ENCODE results near the gene C14orf132.

C14orf132 gene

GRCh38 chr14:96056509-96057422 lies 17.6 kb downstream of the C14orf132 start:
- H3K27ac ChIP-seq: no peak overlapping the region
- peak; percentile 78 for TF ChIP-seq CTCF (conservative IDR thresholded peaks at IDR 0.05)

GRCh38 chr14:96057738-96058137 lies 18.6 kb downstream of the C14orf132 start:
- no peak overlapping the region for H3K27ac ChIP-seq
- no peak for TF ChIP-seq CTCF (conservative IDR thresholded peaks at IDR 0.05)

- H3K27ac ChIP-seq: no peak overlapping the region
Observed at GRCh38 chr14:96058576-96059200, 19.5 kb downstream of the C14orf132 start.

DNA sequence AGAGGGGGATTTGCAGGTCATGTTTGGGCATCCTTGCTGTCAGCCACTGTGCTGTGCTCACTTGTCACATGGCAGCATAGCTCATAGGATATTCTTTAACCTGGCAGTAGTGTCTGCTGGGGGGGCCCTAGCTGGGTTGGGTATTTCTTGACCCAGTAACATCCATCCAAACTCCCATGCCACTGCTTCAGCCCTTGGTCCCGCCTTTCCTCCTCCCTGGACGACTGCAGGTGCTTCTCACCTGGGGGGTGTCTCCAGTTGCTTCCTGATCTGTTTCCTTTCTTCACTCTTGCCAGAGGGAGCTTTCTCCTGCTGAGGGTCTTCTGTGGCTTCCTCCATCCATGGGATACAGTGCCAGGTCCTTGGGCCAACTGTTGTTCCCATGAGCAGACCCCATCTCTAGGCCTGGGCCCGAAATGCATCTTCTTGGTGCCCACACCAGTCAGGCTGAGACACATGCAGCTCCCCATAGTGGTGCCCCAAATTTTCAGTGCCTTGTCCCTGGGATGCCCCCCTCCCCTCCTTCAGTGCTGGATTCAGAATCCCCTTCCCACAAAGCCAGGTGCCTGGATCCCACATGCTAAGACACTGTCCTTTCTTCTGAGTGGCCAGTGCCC lies 20.5 kb downstream of the C14orf132 start:
- no peak for TF ChIP-seq CTCF (conservative IDR thresholded peaks at IDR 0.05)
- H3K27ac ChIP-seq: no peak overlapping the region

More at GRCh38 chr14:96058576-96059200, 19.5 kb downstream of the C14orf132 start:
- TF ChIP-seq CTCF (conservative IDR thresholded peaks at IDR 0.05): no peak

DNA sequence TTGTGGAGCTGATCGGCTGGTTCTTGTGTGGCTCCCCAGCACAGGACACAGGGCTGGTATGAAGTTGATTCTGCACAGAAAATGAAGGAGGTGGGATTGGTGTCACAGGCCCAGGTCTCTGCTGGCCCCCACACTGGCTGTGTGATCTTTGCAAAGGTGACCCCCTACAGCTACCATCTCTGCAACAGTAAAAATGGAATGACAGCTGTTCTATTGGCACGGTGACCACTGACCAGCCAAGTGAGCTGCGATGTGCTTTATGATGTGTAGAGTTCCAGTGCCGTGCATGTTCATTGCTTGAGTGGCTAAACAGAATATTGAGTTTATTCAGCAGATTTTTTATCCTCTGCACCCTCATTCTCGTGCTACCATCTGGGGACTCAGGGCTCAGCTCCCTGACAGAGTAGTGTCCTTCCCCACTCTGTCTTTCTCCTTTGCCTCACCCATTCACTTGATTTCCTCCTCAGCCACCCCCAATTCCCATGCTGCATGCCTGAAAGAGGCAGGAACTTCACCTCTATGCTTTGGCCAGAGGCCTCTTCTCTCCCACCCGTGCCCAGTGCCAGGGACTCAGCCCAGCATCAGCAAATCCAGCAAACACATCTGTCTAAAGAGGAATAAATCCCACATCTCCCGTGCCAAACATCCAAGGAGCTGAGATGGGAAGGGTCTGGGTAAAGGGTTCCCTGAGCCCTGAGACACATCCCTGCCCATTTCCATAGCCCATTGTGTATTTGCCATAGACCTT lies 21.2 kb downstream of the C14orf132 start:
- no peak for TF ChIP-seq CTCF (conservative IDR thresholded peaks at IDR 0.05)
- H3K27ac ChIP-seq: no peak overlapping the region

- TF ChIP-seq CTCF (conservative IDR thresholded peaks at IDR 0.05): no peak
- H3K27ac ChIP-seq: no peak overlapping the region
Observed at GRCh38 chr14:96062010-96062409, 22.8 kb downstream of the C14orf132 start.

Measured in VCaP (cell line).